Tibial nerve (tissue), 4 donors: Measurements from ENCODE around the gene BMP15.

Experiments used
- CTCF ChIP-seq, 5 experiments: fragments of 200-600 bp in 3 of 5; fragments of 450-650 bp in 2 of 5; sonication (generic) in 3 of 5; IDR thresholded peaks; one replicate each; pipeline ENCODE4 v1.5.1; 2016 to 2019; ENCODE audit warnings: antibody characterized with exemption in 5 of 5, mild to moderate bottlenecking in 3 of 5, moderate library complexity in 2 of 5
- EP300 ChIP-seq, 2 donors: sonication (generic); formaldehyde crosslinking; IDR thresholded peaks; one replicate each; pipeline ENCODE4 v1.6.1; 2017; ENCODE audit warnings: antibody characterized with exemption in 2 of 2, mild to moderate bottlenecking in 1 of 2
- POLR2A ChIP-seq, 2 donors: fragments of 450-650 bp; IDR thresholded peaks; one replicate each; pipeline ENCODE4 v1.6.1; 2017; ENCODE audit warnings: antibody characterized with exemption in 2 of 2, mild to moderate bottlenecking in 2 of 2, moderate library complexity in 2 of 2

GRCh38 chrX:50893466-50893865 is 17.1 kb upstream of the BMP15 start:
- TF ChIP-seq CTCF (IDR thresholded peaks at IDR 0.05) (no peak), EP300 (IDR thresholded peaks at IDR 0.05) (no peak), POLR2A (IDR thresholded peaks at IDR 0.05) (no peak)
